ENCODE measurements around the gene SATB2.

SATB2 gene

GRCh38 chr2:199378948-199379650 lies 78.6 kb downstream of the SATB2 start:
- TF ChIP-seq ZNF274 (IDR thresholded peaks at IDR 0.05; ENCODE audit: low read depth, low read length) = no peak
- no peak overlapping the region for H3K4me3 ChIP-seq (ENCODE audit: low read length)

- H3K4me3 ChIP-seq (ENCODE audit: low read length) = no peak overlapping the region
Measured at GRCh38 chr2:199370150-199370780, 87.5 kb downstream of the SATB2 start.

DNA sequence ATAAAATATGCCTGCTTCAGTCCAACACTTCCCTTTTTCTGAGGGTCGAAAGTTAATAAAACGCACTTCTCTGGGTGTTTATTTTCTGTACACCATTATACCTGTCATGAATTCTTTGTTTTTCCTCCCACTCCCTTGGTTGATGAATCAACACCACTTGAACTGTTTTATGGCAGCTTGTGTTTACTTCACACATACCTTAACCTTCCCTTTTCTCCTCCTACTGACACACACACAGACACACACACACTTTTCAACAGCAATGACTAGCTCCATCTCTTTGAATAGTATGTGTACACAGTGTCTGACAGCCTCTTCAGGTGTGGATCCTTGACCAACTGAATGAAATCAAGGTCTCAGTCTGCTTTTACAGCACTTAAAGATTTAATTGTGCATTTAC lies 91.3 kb downstream of the SATB2 start:
- TF ChIP-seq ZNF274 (IDR thresholded peaks at IDR 0.05; ENCODE audit: low read depth, low read length) = no peak
- H3K4me3 ChIP-seq (ENCODE audit: low read length) = no peak overlapping the region

More at GRCh38 chr2:199370150-199370780, 87.5 kb downstream of the SATB2 start:
- TF ChIP-seq ZNF274 (IDR thresholded peaks at IDR 0.05; ENCODE audit: low read depth, low read length) = no peak

DNA sequence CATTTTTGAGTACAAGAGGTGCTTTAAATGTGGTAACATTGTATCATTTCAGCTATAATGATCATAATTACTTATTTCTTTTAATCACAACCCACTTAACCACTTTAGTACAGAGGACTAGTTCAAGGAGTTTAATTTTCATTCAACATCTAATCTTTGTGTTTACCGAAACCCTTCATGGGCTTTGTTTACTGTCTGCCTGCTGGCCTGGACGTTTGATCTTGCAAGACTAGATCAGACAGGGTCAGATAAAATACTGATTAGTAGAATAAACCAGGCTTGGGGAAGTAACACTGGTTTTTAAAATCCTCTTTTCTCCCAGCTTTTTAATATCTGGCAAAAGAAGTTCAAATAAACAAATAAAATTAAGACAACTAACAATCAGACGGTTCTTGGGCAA lies 93.6 kb downstream of the SATB2 start:
- TF ChIP-seq ZNF274 (IDR thresholded peaks at IDR 0.05; ENCODE audit: low read depth, low read length) = no peak
- no peak overlapping the region for H3K4me3 ChIP-seq (ENCODE audit: low read length)

DNA sequence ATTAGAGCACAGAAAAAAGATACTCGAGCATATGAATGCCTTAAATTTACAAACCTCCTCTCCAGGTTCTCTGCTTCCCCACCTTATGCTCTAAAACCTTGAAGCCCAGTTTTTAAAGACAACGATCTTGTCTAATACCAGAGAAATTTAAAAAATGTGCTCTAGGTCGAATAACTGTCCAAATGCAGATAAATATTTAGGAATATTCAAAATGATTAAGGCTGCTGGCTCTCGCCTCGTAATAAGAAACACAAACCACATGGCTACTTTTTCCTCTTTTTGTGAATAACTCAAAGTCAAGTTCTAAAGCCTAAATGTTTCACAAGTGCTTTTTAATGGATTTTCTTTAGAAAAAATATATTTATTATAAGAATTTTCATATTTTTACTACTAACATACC lies 101.3 kb downstream of the SATB2 start:
- H3K4me3 ChIP-seq (ENCODE audit: low read length) = no peak overlapping the region
- TF ChIP-seq ZNF274 (IDR thresholded peaks at IDR 0.05; ENCODE audit: low read depth, low read length) = no peak

DNA sequence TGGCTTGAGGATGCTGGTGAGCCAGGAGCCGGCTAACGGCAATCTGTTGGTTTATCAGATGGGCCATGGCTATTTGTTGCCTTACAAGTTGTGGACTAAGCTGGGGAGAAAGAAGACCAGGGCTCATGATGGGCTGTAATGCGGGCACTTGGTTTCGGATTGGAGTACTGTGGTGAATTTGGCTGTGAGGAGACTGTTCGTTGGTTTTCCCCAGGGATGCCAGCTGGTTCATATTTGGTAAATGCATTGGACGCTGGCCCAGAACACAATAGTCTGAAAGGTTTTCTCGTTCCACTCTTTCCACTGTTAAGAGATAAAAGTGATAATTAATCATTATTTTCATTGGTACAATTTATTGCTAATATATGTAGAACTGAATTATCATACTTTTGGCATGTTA lies 108.9 kb downstream of the SATB2 start:
- no peak for TF ChIP-seq ZNF274 (IDR thresholded peaks at IDR 0.05; ENCODE audit: low read depth, low read length)
- H3K4me3 ChIP-seq (ENCODE audit: low read length) = no peak overlapping the region

- H3K4me3 ChIP-seq (ENCODE audit: low read length) = no peak overlapping the region
- no peak for TF ChIP-seq ZNF274 (IDR thresholded peaks at IDR 0.05; ENCODE audit: low read depth, low read length)
Measured at GRCh38 chr2:199344012-199344411, 113.7 kb downstream of the SATB2 start.

- TF ChIP-seq ZNF274 (IDR thresholded peaks at IDR 0.05; ENCODE audit: low read depth, low read length) = no peak
- H3K4me3 ChIP-seq (ENCODE audit: low read length) = no peak overlapping the region
Measured at GRCh38 chr2:199342334-199342733, 115.4 kb downstream of the SATB2 start.

DNA sequence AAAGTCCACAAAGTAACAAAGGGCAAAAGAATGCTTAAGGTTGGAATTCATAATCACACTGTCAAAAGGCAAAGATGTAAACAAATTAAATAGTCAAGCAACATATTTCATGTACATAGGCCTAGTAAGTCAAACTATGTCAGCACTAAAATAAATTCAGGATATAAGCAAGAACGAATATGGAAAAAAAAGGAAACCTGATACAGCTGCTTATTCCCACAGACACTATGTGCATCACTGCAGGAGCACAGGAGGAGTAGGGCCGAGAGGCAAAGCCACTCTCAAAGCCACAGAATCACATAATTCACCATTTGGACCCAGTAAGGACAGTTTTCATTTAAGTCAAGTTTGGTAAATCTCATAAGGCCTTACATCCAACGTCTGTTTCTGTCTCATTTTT lies 116.6 kb downstream of the SATB2 start:
- TF ChIP-seq ZNF274 (IDR thresholded peaks at IDR 0.05; ENCODE audit: low read depth, low read length) = no peak
- H3K4me3 ChIP-seq (ENCODE audit: low read length) = no peak overlapping the region

GRCh38 chr2:199339891-199340605 lies 117.7 kb downstream of the SATB2 start:
- no peak for TF ChIP-seq ZNF274 (IDR thresholded peaks at IDR 0.05; ENCODE audit: low read depth, low read length)
- H3K4me3 ChIP-seq (ENCODE audit: low read length) = no peak overlapping the region

- H3K4me3 ChIP-seq (ENCODE audit: low read length) = no peak overlapping the region
- no peak for TF ChIP-seq ZNF274 (IDR thresholded peaks at IDR 0.05; ENCODE audit: low read depth, low read length)
Measured at GRCh38 chr2:199336546-199336945, 121.2 kb downstream of the SATB2 start.

DNA sequence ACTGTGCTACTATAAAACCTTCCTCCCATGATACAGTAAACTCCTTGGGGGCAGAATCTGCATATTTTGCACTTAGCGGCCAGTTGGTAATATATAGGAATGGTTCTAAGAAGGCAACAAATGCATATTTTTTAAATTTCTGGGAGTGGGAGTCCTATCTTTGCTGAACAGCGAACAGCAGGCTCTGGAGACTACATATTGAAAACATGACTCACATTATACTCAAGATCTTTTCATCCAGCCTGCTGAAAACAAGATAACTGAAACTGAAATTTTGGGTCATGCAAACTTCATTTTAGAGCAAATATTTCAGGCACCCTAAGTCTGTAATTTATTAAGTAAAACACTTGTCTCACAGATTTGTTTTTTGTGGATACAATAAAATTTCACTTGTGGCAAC lies 122.2 kb downstream of the SATB2 start:
- no peak for TF ChIP-seq ZNF274 (IDR thresholded peaks at IDR 0.05; ENCODE audit: low read depth, low read length)
- no peak overlapping the region for H3K4me3 ChIP-seq (ENCODE audit: low read length)

GRCh38 chr2:199329466-199329865 lies 128.3 kb downstream of the SATB2 start:
- no peak for TF ChIP-seq ZNF274 (IDR thresholded peaks at IDR 0.05; ENCODE audit: low read depth, low read length)
- no peak overlapping the region for H3K4me3 ChIP-seq (ENCODE audit: low read length)

DNA sequence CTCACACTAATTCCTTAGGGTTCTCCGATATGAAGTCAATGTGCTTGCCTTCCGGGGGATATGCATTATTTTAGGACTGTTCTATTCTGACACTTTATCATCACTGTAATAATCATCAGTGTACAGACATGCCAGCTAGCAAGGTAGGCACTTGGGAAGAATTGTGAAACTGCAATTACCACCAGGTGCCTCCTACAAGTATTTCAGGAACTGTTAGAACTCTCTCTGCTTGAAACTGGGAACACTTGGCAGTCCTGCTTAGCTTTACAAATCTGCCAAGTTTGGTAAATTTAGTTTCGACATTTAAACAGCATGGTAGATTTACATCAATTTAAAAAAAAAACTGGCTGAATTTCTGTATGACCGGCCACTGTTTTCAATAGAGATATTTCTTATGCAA lies 128.7 kb downstream of the SATB2 start:
- TF ChIP-seq ZNF274 (IDR thresholded peaks at IDR 0.05; ENCODE audit: low read depth, low read length) = no peak
- H3K4me3 ChIP-seq (ENCODE audit: low read length) = no peak overlapping the region

GRCh38 chr2:199325881-199326280 lies 131.9 kb downstream of the SATB2 start:
- no peak for TF ChIP-seq ZNF274 (IDR thresholded peaks at IDR 0.05; ENCODE audit: low read depth, low read length)
- H3K4me3 ChIP-seq (ENCODE audit: low read length) = no peak overlapping the region
